Osteocyte (in vitro differentiated cells): ENCODE results near the gene BID. TPM values are rescaled to one million over a fixed set of nuclear protein-coding genes. Genes with fewer than 3 reads are reported as not detected.

Source experiments
- DNase-seq: peaks from one replicate; pipeline ENCODE4 v3.0.0; 2021; ENCODE audit warnings: mixed read lengths; ENCODE audit not compliant: unreplicated experiment; ENCODE audit errors: extremely low spot score
- H3K27ac Mint-ChIP-seq: one replicate; pipeline ENCODE4 v1.8.0; 2021; ENCODE audit warnings: mild to moderate bottlenecking, mixed read lengths; ENCODE audit not compliant: unreplicated experiment
- H3K27me3 Mint-ChIP-seq: one replicate; pipeline ENCODE4 v1.8.0; 2021; ENCODE audit warnings: mixed read lengths; ENCODE audit not compliant: unreplicated experiment
- H3K36me3 Mint-ChIP-seq: one replicate; pipeline ENCODE4 v1.8.0; 2021; ENCODE audit warnings: mixed read lengths; ENCODE audit not compliant: unreplicated experiment
- H3K4me1 Mint-ChIP-seq: one replicate; pipeline ENCODE4 v1.8.0; 2021; ENCODE audit warnings: mixed read lengths; ENCODE audit not compliant: unreplicated experiment
- H3K4me3 Mint-ChIP-seq: one replicate; pipeline ENCODE4 v1.8.0; 2021; ENCODE audit warnings: mild to moderate bottlenecking, moderate library complexity, mixed read lengths; ENCODE audit not compliant: unreplicated experiment
- H3K9me3 Mint-ChIP-seq: one replicate; pipeline ENCODE4 v1.8.0; 2021; ENCODE audit warnings: mixed read lengths; ENCODE audit not compliant: unreplicated experiment
- total RNA-seq: library from RNA; stranded (reverse); gene quantifications from 2 replicates; pipeline ENCODE4 v1.2.1, GENCODE V29; 2021
- TF ChIP-seq, protein P1 (sequence below): fragments of 200-600 bp; sonication (generic); IDR thresholded peaks from 2 replicates; pipeline ENCODE4 v1.5.0; 2021; ENCODE audit warnings: antibody characterized with exemption, mild to moderate bottlenecking, moderate library complexity

Gene BID
- total RNA-seq, 1 donor from 2014 or later: 11.6 TPM

DNA sequence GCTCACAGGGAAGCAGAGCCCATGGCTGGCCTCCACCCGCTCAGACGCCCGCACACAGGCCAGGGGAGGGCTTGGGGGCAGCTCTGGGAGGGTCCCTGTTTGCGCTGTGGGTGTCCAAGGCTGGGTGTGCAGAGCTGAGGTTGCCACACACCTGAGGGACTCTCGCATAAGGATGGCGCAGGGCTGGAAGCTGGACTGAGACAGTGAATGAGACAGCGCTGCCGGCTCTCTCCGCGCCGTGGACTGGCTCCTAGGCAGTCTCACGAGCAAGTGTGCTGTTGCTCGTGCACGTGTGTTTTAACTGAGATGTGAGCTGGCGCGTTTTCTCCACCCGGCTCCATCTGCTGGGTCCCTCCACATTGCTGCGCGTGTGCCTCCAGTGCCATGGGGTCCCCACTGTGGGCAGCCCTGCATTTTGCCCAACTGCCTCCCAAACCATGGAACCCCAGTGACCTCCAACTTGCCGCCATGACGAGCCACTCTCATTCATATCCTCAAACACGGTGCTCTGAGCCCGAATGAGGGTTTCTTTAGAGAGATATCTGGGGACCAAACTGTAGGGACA lies 4.2 kb upstream of the BID start:
- Mint-ChIP-seq H3K4me3 (no peak overlapping the region), H3K27me3 (no peaks in the 10 kb centered on the region), H3K27ac (no peak overlapping the region), H3K4me1 (peaks cover 38% of the 10 kb centered on the region), H3K36me3 (no peaks in the 10 kb centered on the region), H3K9me3 (no peaks in the 10 kb centered on the region)
- no peak for DNase-seq
- TF ChIP-seq, protein P1, sequence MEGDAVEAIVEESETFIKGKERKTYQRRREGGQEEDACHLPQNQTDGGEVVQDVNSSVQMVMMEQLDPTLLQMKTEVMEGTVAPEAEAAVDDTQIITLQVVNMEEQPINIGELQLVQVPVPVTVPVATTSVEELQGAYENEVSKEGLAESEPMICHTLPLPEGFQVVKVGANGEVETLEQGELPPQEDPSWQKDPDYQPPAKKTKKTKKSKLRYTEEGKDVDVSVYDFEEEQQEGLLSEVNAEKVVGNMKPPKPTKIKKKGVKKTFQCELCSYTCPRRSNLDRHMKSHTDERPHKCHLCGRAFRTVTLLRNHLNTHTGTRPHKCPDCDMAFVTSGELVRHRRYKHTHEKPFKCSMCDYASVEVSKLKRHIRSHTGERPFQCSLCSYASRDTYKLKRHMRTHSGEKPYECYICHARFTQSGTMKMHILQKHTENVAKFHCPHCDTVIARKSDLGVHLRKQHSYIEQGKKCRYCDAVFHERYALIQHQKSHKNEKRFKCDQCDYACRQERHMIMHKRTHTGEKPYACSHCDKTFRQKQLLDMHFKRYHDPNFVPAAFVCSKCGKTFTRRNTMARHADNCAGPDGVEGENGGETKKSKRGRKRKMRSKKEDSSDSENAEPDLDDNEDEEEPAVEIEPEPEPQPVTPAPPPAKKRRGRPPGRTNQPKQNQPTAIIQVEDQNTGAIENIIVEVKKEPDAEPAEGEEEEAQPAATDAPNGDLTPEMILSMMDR: no peak

DNA sequence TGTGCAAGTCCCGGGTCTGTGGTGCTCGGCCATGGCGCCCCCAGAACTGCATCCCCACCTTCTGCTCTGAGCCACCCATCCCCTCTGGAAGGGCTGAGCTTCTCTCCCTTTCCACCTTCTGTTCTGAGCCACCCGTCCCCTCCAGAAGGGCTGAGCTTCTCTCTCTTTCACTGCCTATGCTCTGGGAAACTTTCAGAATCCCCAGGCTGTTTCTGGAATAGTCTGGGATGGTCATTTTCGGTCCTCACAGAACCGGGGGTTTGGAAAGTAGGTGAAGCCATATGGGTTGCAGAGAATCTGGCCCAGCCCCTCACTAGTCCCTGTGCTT lies 3.4 kb upstream of the BID start:
- no peaks in the 10 kb centered on the region for H3K9me3 Mint-ChIP-seq
- H3K36me3 Mint-ChIP-seq: no peaks in the 10 kb centered on the region
- H3K27ac Mint-ChIP-seq: no peak overlapping the region

DNA sequence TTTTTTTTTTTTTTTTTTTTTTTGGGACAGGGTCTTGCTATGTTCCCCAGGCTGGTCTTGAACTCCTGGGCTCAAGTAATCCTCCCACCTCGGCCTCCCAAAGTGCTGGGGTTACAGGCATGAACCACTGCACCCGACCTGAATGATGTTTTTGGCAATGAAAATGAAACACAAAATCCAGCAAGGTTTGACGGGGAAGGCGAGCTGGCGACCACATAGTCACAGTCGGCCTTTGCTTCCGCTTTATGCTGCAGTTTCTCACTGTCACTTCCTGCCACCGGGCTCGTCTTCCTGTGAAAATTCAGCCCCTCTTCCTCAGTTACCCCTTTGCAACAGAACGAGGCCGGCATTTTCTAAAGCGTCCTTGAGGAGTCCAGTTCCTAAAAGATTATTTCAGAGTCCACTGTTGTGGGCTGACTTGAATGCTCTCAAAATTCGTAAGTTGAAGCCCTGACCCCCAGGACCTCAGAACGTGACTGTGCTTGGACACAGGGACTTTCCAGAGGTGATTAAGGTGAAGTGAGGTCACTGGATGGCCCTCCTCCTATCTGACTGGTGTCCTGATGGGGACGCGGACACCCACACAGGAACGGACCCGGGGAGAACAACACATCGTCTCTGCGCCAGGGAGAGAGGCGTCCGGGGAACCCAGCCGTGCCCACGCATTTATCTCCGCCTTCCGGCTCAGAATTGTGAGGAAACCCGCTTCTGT lies 2.9 kb upstream of the BID start:
- Mint-ChIP-seq H3K9me3 (no peaks in the 10 kb centered on the region), H3K4me1 (peaks cover 40% of the 10 kb centered on the region), H3K27ac (no peak overlapping the region), H3K27me3 (no peaks in the 10 kb centered on the region), H3K36me3 (no peaks in the 10 kb centered on the region), H3K4me3 (no peak overlapping the region)
- TF ChIP-seq, protein P1: no peak
- no peak for DNase-seq

More for the DNA sequence above, 3.4 kb upstream of the BID start:
- H3K4me3 Mint-ChIP-seq: no peak overlapping the region
- no peaks in the 10 kb centered on the region for H3K27me3 Mint-ChIP-seq
- DNase-seq: no peak
- TF ChIP-seq, protein P1: no peak
- peaks cover 40% of the 10 kb centered on the region for H3K4me1 Mint-ChIP-seq

DNA sequence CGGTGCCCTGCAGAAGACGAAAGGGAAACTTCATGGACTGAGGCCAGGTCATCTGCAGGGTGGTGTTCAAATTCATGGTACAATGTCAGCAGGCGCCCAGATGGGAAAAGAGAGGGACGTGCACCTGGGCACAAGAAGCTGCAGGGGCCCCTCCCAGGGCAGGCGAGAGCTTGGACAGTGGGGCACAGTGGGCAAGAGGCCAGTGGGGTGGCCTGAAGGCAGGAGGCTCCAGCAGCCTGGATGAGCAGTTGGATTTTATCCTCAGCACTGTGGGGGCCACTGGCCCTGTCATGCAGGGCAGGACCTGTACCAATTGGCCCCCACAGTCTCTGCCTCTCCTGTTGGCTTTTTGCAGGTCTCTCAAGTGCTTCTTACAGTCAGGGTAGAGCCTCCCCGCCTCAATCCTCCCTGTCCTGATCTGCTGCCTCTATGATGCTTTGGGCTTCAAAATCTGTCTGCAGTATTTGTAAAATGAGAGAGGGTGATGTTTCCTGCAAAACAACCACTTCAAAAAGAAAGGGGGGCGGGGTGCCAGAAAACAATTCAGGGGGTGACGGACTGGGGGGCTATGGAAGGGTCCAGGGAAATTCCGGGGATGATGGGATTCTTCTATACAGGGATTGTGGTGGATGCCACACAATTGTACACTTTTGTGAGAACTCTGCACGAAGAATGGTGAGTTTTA lies 1.7 kb upstream of the BID start:
- Mint-ChIP-seq H3K27ac (no peak overlapping the region), H3K36me3 (no peaks in the 10 kb centered on the region), H3K4me1 (peaks cover 29% of the 10 kb centered on the region), H3K4me3 (peak overlapping the region; percentile 11), H3K27me3 (no peaks in the 10 kb centered on the region), H3K9me3 (no peaks in the 10 kb centered on the region)
- DNase-seq: no peak
- TF ChIP-seq, protein P1: no peak
